PC-9 (cell line): ENCODE results near the gene CYP1A2. TPM values are rescaled to one million over a fixed set of nuclear protein-coding genes. Genes with fewer than 3 reads are reported as not detected.

ENCODE experiments used
- BruUV-seq: library from RNA; stranded (reverse); fragments of 400-500 nt; replicated peaks from 2 replicates; lab custom pipeline; 2021; lab: Mats Ljungman, UMichigan
- CTCF ChIA-PET: fragments of 300-600 bp; sonication (Branson Sonifier 250); formaldehyde crosslinking; loops from one replicate; lab custom pipeline; 2022; ENCODE audit warnings: antibody characterized with exemption; lab: Charles Lee
- POLR2A ChIA-PET: fragments of 300-600 bp; sonication (Branson Sonifier 250); formaldehyde crosslinking; loops from one replicate; lab custom pipeline; 2022; ENCODE audit warnings: antibody characterized with exemption; ENCODE audit not compliant: unreplicated experiment; lab: Charles Lee
- DNase-seq, 2 experiments: peaks; one replicate each; pipeline versions ENCODE4 v3.0.0 to v3.0.0-alpha.2; 2015 to 2022; ENCODE audit warnings: mixed read lengths in 1 of 2
- H2AFZ ChIP-seq: fragments of 200-600 bp; sonication (generic); 2 replicates; pipeline ENCODE4 v1.8.1; 2017; ENCODE audit warnings: antibody characterized with exemption
- H3F3A ChIP-seq: fragments of 200-600 bp; sonication (generic); 2 replicates; pipeline ENCODE4 v1.8.1; 2017; ENCODE audit warnings: antibody characterized with exemption, mild to moderate bottlenecking, low read depth; ENCODE audit not compliant: insufficient read depth
- H3K27ac ChIP-seq: fragments of 200-600 bp; sonication (generic); 2 replicates; pipeline ENCODE4 v1.6.1; 2016; ENCODE audit warnings: mixed run types
- H3K27me3 ChIP-seq: fragments of 200-600 bp; sonication (generic); 2 replicates; pipeline ENCODE4 v1.6.1; 2016; ENCODE audit warnings: low read depth, mixed run types; ENCODE audit not compliant: insufficient read depth
- H3K36me3 ChIP-seq: fragments of 200-600 bp; sonication (generic); 2 replicates; pipeline ENCODE4 v1.6.1; 2016; ENCODE audit warnings: low read depth, mixed run types
- H3K4me1 ChIP-seq: fragments of 200-600 bp; sonication (generic); replicated peaks from 2 replicates; pipeline ENCODE4 v1.6.1; 2016; ENCODE audit warnings: mixed run types; ENCODE audit not compliant: insufficient read depth
- H3K4me2 ChIP-seq: fragments of 200-600 bp; sonication (generic); 2 replicates; pipeline ENCODE4 v1.6.1; 2017; ENCODE audit warnings: mixed run types
- H3K4me3 ChIP-seq: fragments of 200-600 bp; sonication (generic); 2 replicates; pipeline ENCODE4 v1.6.1; 2016; ENCODE audit warnings: mixed run types
- H3K79me2 ChIP-seq: fragments of 200-600 bp; sonication (generic); 2 replicates; pipeline ENCODE4 v1.6.1; 2017; ENCODE audit warnings: low read depth, mixed run types
- H3K9me2 ChIP-seq: fragments of 200-600 bp; sonication (generic); 2 replicates; pipeline ENCODE4 v1.8.1; 2017; ENCODE audit warnings: mild to moderate bottlenecking; ENCODE audit not compliant: insufficient read depth
- H3K9me3 ChIP-seq: fragments of 200-600 bp; sonication (generic); 2 replicates; pipeline ENCODE4 v1.8.1; 2016; ENCODE audit warnings: low read depth; ENCODE audit not compliant: insufficient read depth
- H4K20me1 ChIP-seq: fragments of 200-600 bp; sonication (generic); 2 replicates; pipeline ENCODE4 v1.8.1; 2017; ENCODE audit not compliant: insufficient read depth
- EZH2 ChIP-seq: fragments of 200-600 bp; sonication (generic); IDR thresholded peaks from 2 replicates; pipeline ENCODE4 v1.8.0; 2017; ENCODE audit warnings: antibody characterized with exemption, low read depth
- intact Hi-C: fragments of 100-400 bp; cut with micrococcal nuclease; formaldehyde crosslinking; loops from one replicate; pipeline ENCODE4 v1.10.0; 2022; ENCODE audit not compliant: unreplicated experiment
- total RNA-seq: library from RNA; stranded (reverse); gene quantifications from 2 replicates; pipeline ENCODE4 v1.2.3, GENCODE V29; 2021
- TF ChIP-seq, protein P1 (sequence below): fragments of 200-600 bp; sonication (generic); conservative IDR thresholded peaks from 2 replicates; pipeline ENCODE4 v1.6.1; 2017; ENCODE audit warnings: mixed run types, antibody characterized with exemption, mild to moderate bottlenecking, moderate library complexity

Gene CYP1A2
- total RNA-seq, 1 experiment from 2014 or later, result not detected

DNA sequence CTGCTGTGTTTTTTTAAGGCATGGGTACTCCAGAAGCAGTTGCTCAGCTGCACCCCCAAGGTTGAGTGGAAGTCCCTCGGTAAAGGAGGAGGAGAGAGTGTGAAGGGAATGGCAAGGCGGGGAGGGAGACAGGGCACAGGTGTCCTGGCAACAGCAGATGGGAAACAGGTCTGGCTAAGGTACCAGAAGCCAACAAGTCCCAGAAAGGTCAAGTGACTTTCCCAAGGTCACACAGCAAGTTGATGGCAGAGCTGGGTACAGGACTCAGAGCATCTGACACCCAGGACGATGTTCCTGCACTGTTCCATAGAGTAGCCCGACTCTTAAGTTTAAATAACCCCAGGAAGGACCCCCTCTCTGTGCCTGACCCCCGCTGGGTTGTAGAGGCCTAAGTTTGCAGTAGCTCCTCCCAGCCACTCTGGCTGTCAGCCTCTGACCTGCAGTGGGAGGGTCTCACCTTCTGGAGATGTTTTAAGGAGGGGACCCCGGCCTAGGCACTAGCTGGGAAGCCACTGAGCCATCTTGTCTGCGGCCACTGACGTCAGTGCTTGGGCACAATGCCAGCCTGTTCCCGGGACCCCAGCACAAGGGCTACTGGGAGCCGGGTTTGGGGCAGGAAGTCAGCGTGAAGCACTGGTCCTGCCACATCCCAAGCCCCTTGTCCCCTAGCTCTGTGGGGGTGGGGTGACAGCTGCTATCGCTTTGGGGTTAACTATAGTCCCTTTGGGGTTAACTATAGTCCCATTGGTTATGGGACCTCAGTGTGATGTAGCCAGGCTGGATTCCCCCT, 43.8 kb downstream of the CYP1A2 start:
- no TSS peak for BruUV-seq
- no peaks in the 10 kb centered on the region for H3F3A ChIP-seq
- H3K9me3 ChIP-seq, result no peaks in the 10 kb centered on the region
- no peak for TF ChIP-seq EZH2
- TF ChIP-seq, protein P1, sequence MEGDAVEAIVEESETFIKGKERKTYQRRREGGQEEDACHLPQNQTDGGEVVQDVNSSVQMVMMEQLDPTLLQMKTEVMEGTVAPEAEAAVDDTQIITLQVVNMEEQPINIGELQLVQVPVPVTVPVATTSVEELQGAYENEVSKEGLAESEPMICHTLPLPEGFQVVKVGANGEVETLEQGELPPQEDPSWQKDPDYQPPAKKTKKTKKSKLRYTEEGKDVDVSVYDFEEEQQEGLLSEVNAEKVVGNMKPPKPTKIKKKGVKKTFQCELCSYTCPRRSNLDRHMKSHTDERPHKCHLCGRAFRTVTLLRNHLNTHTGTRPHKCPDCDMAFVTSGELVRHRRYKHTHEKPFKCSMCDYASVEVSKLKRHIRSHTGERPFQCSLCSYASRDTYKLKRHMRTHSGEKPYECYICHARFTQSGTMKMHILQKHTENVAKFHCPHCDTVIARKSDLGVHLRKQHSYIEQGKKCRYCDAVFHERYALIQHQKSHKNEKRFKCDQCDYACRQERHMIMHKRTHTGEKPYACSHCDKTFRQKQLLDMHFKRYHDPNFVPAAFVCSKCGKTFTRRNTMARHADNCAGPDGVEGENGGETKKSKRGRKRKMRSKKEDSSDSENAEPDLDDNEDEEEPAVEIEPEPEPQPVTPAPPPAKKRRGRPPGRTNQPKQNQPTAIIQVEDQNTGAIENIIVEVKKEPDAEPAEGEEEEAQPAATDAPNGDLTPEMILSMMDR, result no peak
- H3K4me2 ChIP-seq, result no peak overlapping the region
- ChIA-PET POLR2A (no interaction called here), CTCF (interaction anchor here (0.9 kb wide), 1 partner anchor 19 kb away, joined by 6 read pairs; no protein-coding TSS in a partner anchor)
- peaks cover 43% of the 10 kb centered on the region for H4K20me1 ChIP-seq
- peaks cover 6% of the 10 kb centered on the region for H3K36me3 ChIP-seq
- H3K4me1 ChIP-seq, result peaks cover 15% of the 10 kb centered on the region
- no peaks in the 10 kb centered on the region for H3K27me3 ChIP-seq
- H2AFZ ChIP-seq, result no peak overlapping the region
- H3K9me2 ChIP-seq, result no peaks in the 10 kb centered on the region
- H3K79me2 ChIP-seq, result peaks cover 28% of the 10 kb centered on the region
- no peak overlapping the region for H3K27ac ChIP-seq
- no peak for DNase-seq
- no peak overlapping the region for H3K4me3 ChIP-seq
- intact Hi-C loops, result no loop called here

DNA sequence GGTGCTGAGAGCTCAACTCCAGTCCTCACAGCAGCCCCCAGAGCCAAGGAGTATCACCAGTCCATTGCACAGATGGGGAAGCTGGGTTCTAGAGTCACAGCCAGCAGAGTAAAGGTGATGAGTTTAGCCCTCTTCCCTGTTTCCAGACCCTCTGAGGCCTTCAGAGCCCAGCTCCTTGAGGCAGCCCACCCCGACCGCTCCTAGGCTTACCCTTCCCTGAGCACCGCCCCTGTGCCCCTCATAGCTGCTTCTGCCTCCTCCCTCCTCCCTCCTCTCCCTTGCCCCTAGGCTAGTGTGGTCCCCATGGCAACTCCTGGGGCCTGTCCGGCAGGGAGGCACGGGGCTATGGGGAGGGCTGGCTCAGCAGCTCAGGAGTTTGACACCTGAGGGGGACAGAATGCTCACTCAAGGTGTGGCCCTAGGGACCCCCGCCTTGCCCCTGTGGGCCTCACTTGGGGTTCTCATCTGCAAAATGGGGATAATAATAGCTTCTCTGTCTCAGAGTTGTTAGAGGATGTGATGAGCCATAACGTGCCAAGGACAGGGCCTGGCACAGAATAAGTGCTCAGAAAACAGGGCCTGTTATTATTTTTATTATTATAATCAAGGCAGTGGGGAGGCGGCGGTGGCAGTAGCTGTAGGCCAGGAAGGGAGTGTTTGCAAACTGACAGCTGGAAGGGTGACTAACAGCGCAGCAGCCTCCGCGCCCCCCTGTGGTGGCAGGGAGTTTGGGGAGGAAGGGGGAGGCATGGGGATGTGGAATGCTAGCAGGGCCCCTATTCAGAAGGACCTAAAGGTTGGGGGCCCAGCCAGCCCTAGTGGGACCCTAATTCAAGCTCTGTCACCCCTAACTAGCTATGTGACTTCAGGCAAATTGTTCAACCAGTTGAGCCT, 44.7 kb downstream of the CYP1A2 start:
- Histone ChIP-seq H2AFZ (no peak overlapping the region), H3K4me1 (peaks cover 14% of the 10 kb centered on the region), H3F3A (no peaks in the 10 kb centered on the region), H3K27ac (no peak overlapping the region), H3K36me3 (peaks cover 6% of the 10 kb centered on the region; the same call in 1 of the 2 replicates), H3K9me3 (no peaks in the 10 kb centered on the region), H4K20me1 (peaks cover 36% of the 10 kb centered on the region), H3K79me2 (peaks cover 20% of the 10 kb centered on the region), H3K9me2 (no peaks in the 10 kb centered on the region), H3K4me3 (no peak overlapping the region), H3K4me2 (no peak overlapping the region), H3K27me3 (no peaks in the 10 kb centered on the region)
- no peak for TF ChIP-seq EZH2
- TF ChIP-seq, protein P1, result no peak
- POLR2A ChIA-PET, result no interaction called here
- no TSS peak for BruUV-seq
- CTCF ChIA-PET, result interaction anchor here (0.6 to 0.9 kb wide), 2 partner anchors 20 to 101 kb away, joined by 3 to 6 read pairs; no protein-coding TSS in a partner anchor
- no peak for DNase-seq
- intact Hi-C loops, result no loop called here

DNA sequence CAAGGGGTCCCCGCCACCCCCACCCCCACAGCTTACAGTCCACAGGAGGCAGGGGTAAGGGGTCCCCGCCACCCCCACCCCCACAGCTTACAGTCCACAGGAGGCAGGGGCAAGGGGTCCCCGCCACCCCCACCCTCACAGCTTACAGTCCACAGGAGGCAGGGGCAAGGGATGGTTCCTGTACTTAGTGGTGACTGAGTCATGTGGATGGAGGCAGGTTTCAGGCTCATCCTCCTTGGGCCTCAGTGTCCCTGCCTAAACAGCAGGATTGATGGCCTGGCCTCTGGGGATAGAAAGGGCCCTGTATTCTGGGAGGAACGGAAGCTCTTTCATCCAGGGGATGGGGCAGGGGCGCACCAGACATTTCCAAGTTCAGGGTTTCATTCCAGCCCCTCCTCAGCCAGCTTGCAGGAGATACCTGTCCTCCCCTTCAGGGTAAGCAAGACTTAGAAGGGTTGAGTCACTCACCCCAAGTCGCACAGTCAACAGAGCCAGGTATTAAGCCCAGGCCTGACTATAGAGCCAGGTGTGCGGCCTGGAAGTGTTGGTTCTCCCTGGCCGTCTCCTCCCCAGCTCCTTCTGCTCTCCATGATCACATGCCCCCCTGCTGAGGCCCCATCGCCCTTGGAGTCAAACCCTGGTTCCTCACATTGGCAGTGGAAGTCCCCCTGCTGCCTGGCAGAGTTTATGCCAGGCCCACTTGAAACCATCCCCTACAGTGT, 45.8 kb downstream of the CYP1A2 start:
- Histone ChIP-seq H3K27me3 (no peaks in the 10 kb centered on the region), H3K4me2 (no peak overlapping the region), H3F3A (no peaks in the 10 kb centered on the region), H3K36me3 (peaks cover 6% of the 10 kb centered on the region; the same call in 1 of the 2 replicates), H2AFZ (no peak overlapping the region), H3K27ac (no peak overlapping the region), H3K9me3 (no peaks in the 10 kb centered on the region), H4K20me1 (peaks cover 29% of the 10 kb centered on the region), H3K4me1 (peaks cover 4% of the 10 kb centered on the region; the same call in 1 of the 2 replicates), H3K9me2 (no peaks in the 10 kb centered on the region), H3K79me2 (peaks cover 20% of the 10 kb centered on the region), H3K4me3 (no peak overlapping the region)
- DNase-seq, result no peak
- POLR2A ChIA-PET, result no interaction called here
- TF ChIP-seq, protein P1, result no peak
- no peak for TF ChIP-seq EZH2
- intact Hi-C loops, result no loop called here
- no TSS peak for BruUV-seq
- CTCF ChIA-PET, result no interaction called here
